ENCODE results near the gene SLC17A7.

GRCh38 chr19:49439836-49440235 is 1.5 kb downstream of the SLC17A7 start:
- TF ChIP-seq REST (IDR thresholded peaks at IDR 0.05; ENCODE audit: insufficient read depth in 1 of 2, low read depth in 2 of 2, low read length in 2 of 2) (no peak), SIN3A (IDR thresholded peaks at IDR 0.05; ENCODE audit: borderline replicate concordance, insufficient read depth, low read length) (no peak), POLR2AphosphoS5 (IDR thresholded peaks at IDR 0.05; ENCODE audit: low read depth, low read length) (no peak)

Data from PFSK-1 (cell line).